Measurements from ENCODE around the gene TCF7L2.

DNA sequence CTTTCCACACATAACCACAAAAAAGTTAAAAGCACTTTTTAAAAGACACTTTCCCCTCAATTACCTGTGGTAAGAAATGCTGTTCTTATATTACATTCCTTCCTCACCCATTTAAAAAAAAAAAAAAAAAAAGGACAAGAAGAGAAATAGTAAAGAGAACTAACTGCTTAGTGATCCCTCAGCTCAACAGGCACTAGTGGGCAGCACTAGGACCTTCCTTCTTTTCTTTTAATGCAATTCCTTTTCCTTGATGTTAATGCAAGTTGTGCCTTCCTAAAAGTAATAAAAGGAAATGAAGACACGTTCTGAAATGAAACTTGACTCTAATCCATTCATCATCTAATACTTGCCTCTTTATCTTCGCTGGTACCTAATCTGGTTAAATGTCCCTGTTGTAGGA is 189.7 kb downstream of the TCF7L2 start:
- TF ChIP-seq, protein P1, sequence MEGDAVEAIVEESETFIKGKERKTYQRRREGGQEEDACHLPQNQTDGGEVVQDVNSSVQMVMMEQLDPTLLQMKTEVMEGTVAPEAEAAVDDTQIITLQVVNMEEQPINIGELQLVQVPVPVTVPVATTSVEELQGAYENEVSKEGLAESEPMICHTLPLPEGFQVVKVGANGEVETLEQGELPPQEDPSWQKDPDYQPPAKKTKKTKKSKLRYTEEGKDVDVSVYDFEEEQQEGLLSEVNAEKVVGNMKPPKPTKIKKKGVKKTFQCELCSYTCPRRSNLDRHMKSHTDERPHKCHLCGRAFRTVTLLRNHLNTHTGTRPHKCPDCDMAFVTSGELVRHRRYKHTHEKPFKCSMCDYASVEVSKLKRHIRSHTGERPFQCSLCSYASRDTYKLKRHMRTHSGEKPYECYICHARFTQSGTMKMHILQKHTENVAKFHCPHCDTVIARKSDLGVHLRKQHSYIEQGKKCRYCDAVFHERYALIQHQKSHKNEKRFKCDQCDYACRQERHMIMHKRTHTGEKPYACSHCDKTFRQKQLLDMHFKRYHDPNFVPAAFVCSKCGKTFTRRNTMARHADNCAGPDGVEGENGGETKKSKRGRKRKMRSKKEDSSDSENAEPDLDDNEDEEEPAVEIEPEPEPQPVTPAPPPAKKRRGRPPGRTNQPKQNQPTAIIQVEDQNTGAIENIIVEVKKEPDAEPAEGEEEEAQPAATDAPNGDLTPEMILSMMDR (IDR thresholded peaks at IDR 0.05), result peak in 1 of 7 experiments; percentile 9
- TF ChIP-seq POLR2A (IDR thresholded peaks at IDR 0.05), result no peak

Measured in body of pancreas (tissue), 4 donors.